BLaER1 treated with 17β-estradiol and CSF1 and Interleukin-3, amounts not matched to agents 10 nM and 100 nM (cell line): ENCODE results near the gene DDX25.
"Not testable (repeated sequence)": the region's sequence is repeated elsewhere in the genome, so short reads cannot be mapped to it uniquely, and the experiment has no call there.

Experiments used
- H3K27ac ChIP-seq, 11 experiments: shearing (Covaris generic); formaldehyde crosslinking; 2 replicates each; pipeline ENCODE4 v1.8.1; 2022
- H3K27me3 ChIP-seq, 11 experiments: shearing (Covaris generic); formaldehyde crosslinking; 2 replicates each; pipeline ENCODE4 v1.8.1; 2022
- H3K36me3 ChIP-seq, 11 experiments: shearing (Covaris generic); formaldehyde crosslinking; 2 replicates each; pipeline ENCODE4 v1.8.1; 2022
- H3K4me1 ChIP-seq, 10 experiments: shearing (Covaris generic); formaldehyde crosslinking; 2 replicates each; pipeline ENCODE4 v1.8.1; 2022
- H3K4me2 ChIP-seq, 11 experiments: shearing (Covaris generic); formaldehyde crosslinking; 2 replicates each; pipeline ENCODE4 v1.8.1; 2022
- H3K4me3 ChIP-seq, 10 experiments: shearing (Covaris generic); formaldehyde crosslinking; 2 replicates each; pipeline ENCODE4 v1.8.1; 2022
- H3K9ac ChIP-seq, 11 experiments: shearing (Covaris generic); formaldehyde crosslinking; 2 replicates each; pipeline ENCODE4 v1.8.1; 2022
- H3K9me3 ChIP-seq, 11 experiments: shearing (Covaris generic); formaldehyde crosslinking; replicated peaks in 1 of 11; 2 replicates each; pipeline ENCODE4 v1.8.1; 2022
- H4K20me1 ChIP-seq, 11 experiments: shearing (Covaris generic); formaldehyde crosslinking; 2 replicates each; pipeline ENCODE4 v1.8.1; 2022
- Cebpa-rat ChIP-seq, 11 experiments: shearing (Covaris generic); IDR thresholded peaks; 2 replicates each; pipeline ENCODE4 v1.8.1; 2022

DDX25 gene

GRCh38 chr11:125901872-125902271, 2.4 kb upstream of the DDX25 start:
- H3K27ac ChIP-seq: no peak overlapping the region
- H3K4me2 ChIP-seq: peak overlapping the region in 7 of 11 experiments; percentile 33 to 74 (median 45); a peak in 7 of 22 replicates
- no peak overlapping the region for H3K9ac ChIP-seq
- H3K27me3 ChIP-seq: no peaks in the 10 kb centered on the region
- H4K20me1 ChIP-seq: peaks cover 0 to 26% (median 14%) of the 10 kb centered on the region in 11 experiments; a peak in 13 of 22 replicates
- peaks cover 23 to 48% (median 43%) of the 10 kb centered on the region in 11 experiments for H3K36me3 ChIP-seq
- no peak for TF ChIP-seq Cebpa-rat (IDR thresholded peaks at IDR 0.05)
- no peak overlapping the region for H3K4me3 ChIP-seq
- peaks cover 0 to 17% (median 6%) of the 10 kb centered on the region in 11 experiments; a peak in 5 of 22 replicates for H3K9me3 ChIP-seq
- peaks cover 0 to 5% (median 0%) of the 10 kb centered on the region in 10 experiments; a peak in 3 of 20 replicates for H3K4me1 ChIP-seq

- Histone ChIP-seq H3K36me3 (peaks cover 23 to 46% (median 41%) of the 10 kb centered on the region in 11 experiments), H3K27ac (peak overlapping the region; percentile 40 to 74 (median 63); a peak in 21 of 22 replicates), H3K9me3 (peaks cover 0 to 17% (median 6%) of the 10 kb centered on the region in 11 experiments; a peak in 5 of 22 replicates), H3K9ac (peak overlapping the region; percentile 65 to 83 (median 79)), H3K4me3 (peak overlapping the region; percentile 61 to 72 (median 68)), H3K4me1 (peaks cover 0 to 5% (median 0%) of the 10 kb centered on the region in 10 experiments; a peak in 3 of 20 replicates), H3K27me3 (no peaks in the 10 kb centered on the region), H3K4me2 (peak overlapping the region; percentile 59 to 74 (median 67)), H4K20me1 (peaks cover 0 to 26% (median 14%) of the 10 kb centered on the region in 11 experiments; a peak in 13 of 22 replicates)
- TF ChIP-seq Cebpa-rat (IDR thresholded peaks at IDR 0.05): no peak
Measured at GRCh38 chr11:125902277-125902926, 1.9 kb upstream of the DDX25 start.

GRCh38 chr11:125902927-125903710, 1.2 kb upstream of the DDX25 start, which contains the start of gene PUS3:
PUS3 (minus strand) TSS chr11:125903206; CDS start chr11:125896284, 6,922 bp downstream.
- no peaks in the 10 kb centered on the region for H3K27me3 ChIP-seq
- no peak for TF ChIP-seq Cebpa-rat (IDR thresholded peaks at IDR 0.05)
- peaks cover 0 to 5% (median 0%) of the 10 kb centered on the region in 10 experiments; a peak in 3 of 20 replicates for H3K4me1 ChIP-seq
- H3K9ac ChIP-seq: peak within 1 kb of the TSS; percentile 65 to 83 (median 79)
- peaks cover 0 to 19% (median 9%) of the 10 kb centered on the region in 11 experiments; a peak in 12 of 22 replicates for H4K20me1 ChIP-seq
- H3K27ac ChIP-seq: peak within 1 kb of the TSS; percentile 40 to 74 (median 63); a peak in 21 of 22 replicates
- H3K36me3 ChIP-seq: peaks cover 18 to 39% (median 34%) of the 10 kb centered on the region in 11 experiments
- peak within 1 kb of the TSS; percentile 59 to 74 (median 67) for H3K4me2 ChIP-seq
- peaks cover 0 to 17% (median 6%) of the 10 kb centered on the region in 11 experiments; a peak in 5 of 22 replicates for H3K9me3 ChIP-seq
- peak within 1 kb of the TSS; percentile 61 to 72 (median 68) for H3K4me3 ChIP-seq

- Histone ChIP-seq H3K9ac (no peak overlapping the region), H4K20me1 (peaks cover 0 to 5% (median 0%) of the 10 kb centered on the region in 11 experiments; a peak in 1 of 22 replicates), H3K27ac (no peak overlapping the region), H3K4me1 (peaks cover 0 to 5% (median 0%) of the 10 kb centered on the region in 10 experiments; a peak in 3 of 20 replicates), H3K4me2 (no peak overlapping the region), H3K4me3 (no peak overlapping the region), H3K9me3 (peaks cover 0 to 17% (median 6%) of the 10 kb centered on the region in 11 experiments; a peak in 5 of 22 replicates), H3K27me3 (no peaks in the 10 kb centered on the region), H3K36me3 (peaks cover 9 to 23% (median 20%) of the 10 kb centered on the region in 11 experiments)
- no peak for TF ChIP-seq Cebpa-rat (IDR thresholded peaks at IDR 0.05)
Measured at GRCh38 chr11:125904678-125905077, 370 bp downstream of the DDX25 start.

GRCh38 chr11:125910226-125910849, 6.0 kb downstream of the DDX25 start:
- H4K20me1 ChIP-seq: no peaks in the 10 kb centered on the region
- H3K36me3 ChIP-seq: no peaks in the 10 kb centered on the region
- no peaks in the 10 kb centered on the region for H3K27me3 ChIP-seq
- TF ChIP-seq Cebpa-rat (IDR thresholded peaks at IDR 0.05): no peak
- no peak overlapping the region for H3K27ac ChIP-seq
- H3K9ac ChIP-seq: no peak overlapping the region
- no peaks in the 10 kb centered on the region for H3K9me3 ChIP-seq
- no peak overlapping the region for H3K4me3 ChIP-seq
- no peak overlapping the region for H3K4me2 ChIP-seq
- no peaks in the 10 kb centered on the region for H3K4me1 ChIP-seq

GRCh38 chr11:125914601-125915000, 10.3 kb downstream of the DDX25 start:
- H3K4me3 ChIP-seq, H3K27me3 ChIP-seq: not testable (repeated sequence)

GRCh38 chr11:125916683-125917347, 12.5 kb downstream of the DDX25 start:
- Histone ChIP-seq H3K36me3 (no peaks in the 10 kb centered on the region), H3K27me3 (no peaks in the 10 kb centered on the region), H3K9me3 (no peaks in the 10 kb centered on the region), H4K20me1 (no peaks in the 10 kb centered on the region), H3K4me1 (no peaks in the 10 kb centered on the region; a peak in 1 of 20 replicates), H3K4me2 (peak overlapping the region in 2 of 11 experiments; percentile 1 to 2; a peak in 1 of 22 replicates), H3K27ac (no peak overlapping the region), H3K9ac (no peak overlapping the region), H3K4me3 (no peak overlapping the region)
- TF ChIP-seq Cebpa-rat (IDR thresholded peaks at IDR 0.05): no peak

More at GRCh38 chr11:125914601-125915000, 10.3 kb downstream of the DDX25 start:
- not testable (repeated sequence) for H3K4me1 ChIP-seq, H3K4me2 ChIP-seq, H3K9ac ChIP-seq, H4K20me1 ChIP-seq, H3K27ac ChIP-seq, H3K36me3 ChIP-seq, H3K9me3 ChIP-seq

- Histone ChIP-seq H3K9me3 (no peaks in the 10 kb centered on the region), H3K4me1 (no peaks in the 10 kb centered on the region; a peak in 1 of 20 replicates), H3K27me3 (no peaks in the 10 kb centered on the region), H3K4me2 (no peak overlapping the region), H3K4me3 (no peak overlapping the region), H4K20me1 (no peaks in the 10 kb centered on the region), H3K9ac (no peak overlapping the region), H3K27ac (no peak overlapping the region), H3K36me3 (no peaks in the 10 kb centered on the region)
- TF ChIP-seq Cebpa-rat (IDR thresholded peaks at IDR 0.05): no peak
Measured at GRCh38 chr11:125918140-125918840, 14.0 kb downstream of the DDX25 start.
